ENCODE results near the gene CEND1. TPM values are rescaled to one million over a fixed set of nuclear protein-coding genes. Genes with fewer than 3 reads are reported as not detected.

Gene CEND1
- total RNA-seq, 1 experiment from 2014 or later: 0.81 TPM

DNA sequence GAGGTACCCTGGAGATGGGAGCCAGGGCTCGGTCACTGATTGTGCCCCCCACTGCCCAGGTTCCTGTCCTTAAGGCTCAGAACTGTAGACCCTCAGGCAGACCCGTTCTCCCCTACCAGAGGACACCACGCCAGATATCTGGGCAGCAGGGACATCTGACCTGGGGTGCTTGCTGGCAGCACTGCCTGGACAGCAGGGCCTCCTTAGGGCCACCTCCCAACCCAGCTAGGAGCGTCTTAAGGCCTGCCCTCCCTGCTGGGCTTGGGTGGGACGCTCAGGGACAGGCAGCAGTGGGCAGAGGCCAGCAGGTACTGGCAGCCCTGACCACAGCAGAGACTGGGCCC lies 49.4 kb upstream of the CEND1 start:
- Histone ChIP-seq H3K4ac (ENCODE audit: low read depth, low read length) (no peak overlapping the region), H3K9ac (ENCODE audit: extremely low read depth, insufficient read length, low read length) (no peak overlapping the region), H3K4me1 (ENCODE audit: insufficient read depth, low read length) (no peaks in the 10 kb centered on the region), H3T11ph (ENCODE audit: low read length) (no peak overlapping the region), H2BK120ac (ENCODE audit: low read depth, low read length, poor library complexity, severe bottlenecking) (no peak overlapping the region), H2BK5ac (ENCODE audit: insufficient read length, low read length) (no peak overlapping the region), H3K23ac (ENCODE audit: insufficient read length, low read depth, low read length) (no peak overlapping the region), H3K79me2 (ENCODE audit: insufficient read depth, low read length) (no peaks in the 10 kb centered on the region; the same call in 1 of the 2 replicates), H2BK15ac (ENCODE audit: low read depth, low read length) (no peak overlapping the region), H2AK5ac (ENCODE audit: insufficient read length, low read length) (no peak overlapping the region), H3K14ac (ENCODE audit: insufficient read depth, low read length) (no peak overlapping the region), H3K27ac (ENCODE audit: insufficient read length, low read depth, low read length) (no peak overlapping the region), H3K56ac (ENCODE audit: insufficient read length, low read depth, low read length) (no peak overlapping the region), H3K9me3 (ENCODE audit: control insufficient read depth, low read depth, low read length) (no peaks in the 10 kb centered on the region), H4K91ac (ENCODE audit: insufficient read length, low read depth, low read length) (no peak overlapping the region), H3K4me2 (ENCODE audit: insufficient read depth, insufficient read length, low read length) (no peak overlapping the region), H4K5ac (ENCODE audit: insufficient read length, low read depth, low read length) (no peak overlapping the region), H3K27me3 (ENCODE audit: insufficient read depth, low read length) (no peaks in the 10 kb centered on the region), H4K20me1 (ENCODE audit: control insufficient read depth, insufficient read depth, insufficient read length) (no peaks in the 10 kb centered on the region), H2BK12ac (ENCODE audit: insufficient read length, low read depth, low read length) (no peak overlapping the region), H3K18ac (ENCODE audit: insufficient read length, low read depth, low read length) (no peak overlapping the region), H2BK20ac (ENCODE audit: low read depth, low read length, poor library complexity, severe bottlenecking) (no peak overlapping the region), H4K8ac (replicated peaks; ENCODE audit: insufficient read length, low read depth, low read length) (no peak overlapping the region), H3K23me2 (ENCODE audit: insufficient read length, low read depth, low read length, poor library complexity, severe bottlenecking) (peaks cover 6% of the 10 kb centered on the region), H3K79me1 (ENCODE audit: insufficient read depth, low read depth, low read length, poor library complexity, severe bottlenecking) (peaks cover 2% of the 10 kb centered on the region), H2AFZ (ENCODE audit: low read length) (no peak overlapping the region)
- H3K4me1 Mint-ChIP-seq: peaks cover 11 to 27% of the 10 kb centered on the region in 2 experiments
- H3K9me3 Mint-ChIP-seq: no peaks in the 10 kb centered on the region
- DNase-seq: no peak
- no peak overlapping the region for H3K27ac Mint-ChIP-seq
- TF ChIP-seq, protein P1, sequence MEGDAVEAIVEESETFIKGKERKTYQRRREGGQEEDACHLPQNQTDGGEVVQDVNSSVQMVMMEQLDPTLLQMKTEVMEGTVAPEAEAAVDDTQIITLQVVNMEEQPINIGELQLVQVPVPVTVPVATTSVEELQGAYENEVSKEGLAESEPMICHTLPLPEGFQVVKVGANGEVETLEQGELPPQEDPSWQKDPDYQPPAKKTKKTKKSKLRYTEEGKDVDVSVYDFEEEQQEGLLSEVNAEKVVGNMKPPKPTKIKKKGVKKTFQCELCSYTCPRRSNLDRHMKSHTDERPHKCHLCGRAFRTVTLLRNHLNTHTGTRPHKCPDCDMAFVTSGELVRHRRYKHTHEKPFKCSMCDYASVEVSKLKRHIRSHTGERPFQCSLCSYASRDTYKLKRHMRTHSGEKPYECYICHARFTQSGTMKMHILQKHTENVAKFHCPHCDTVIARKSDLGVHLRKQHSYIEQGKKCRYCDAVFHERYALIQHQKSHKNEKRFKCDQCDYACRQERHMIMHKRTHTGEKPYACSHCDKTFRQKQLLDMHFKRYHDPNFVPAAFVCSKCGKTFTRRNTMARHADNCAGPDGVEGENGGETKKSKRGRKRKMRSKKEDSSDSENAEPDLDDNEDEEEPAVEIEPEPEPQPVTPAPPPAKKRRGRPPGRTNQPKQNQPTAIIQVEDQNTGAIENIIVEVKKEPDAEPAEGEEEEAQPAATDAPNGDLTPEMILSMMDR (conservative IDR thresholded peaks at IDR 0.05): no peak
- peaks cover 6 to 52% (median 46%) of the 10 kb centered on the region in 3 experiments; a peak in 6 of 7 replicates for H3K36me3 Mint-ChIP-seq (ENCODE audit: insufficient read depth in 1 of 3, low read depth in 3 of 3)
- H3K27me3 Mint-ChIP-seq (ENCODE audit: low read depth): no peaks in the 10 kb centered on the region
- WGBS (ENCODE audit: extremely low coverage, insufficient read length, low lambda C conversion rate): no CpG with 5 or more reads among the region's 5 CpGs
- H3K4me3 Mint-ChIP-seq: no peak overlapping the region

All from H9 (cell line).